GM19193 (cell line): Measurements from ENCODE around the gene IL31RA.

Source experiments
- POLR2A ChIP-seq: IDR thresholded peaks from 4 replicates; pipeline ENCODE4 v1.6.1; 2011; ENCODE audit not compliant: insufficient read depth, insufficient read length; ENCODE audit errors: extremely low read depth

The IL31RA gene

DNA sequence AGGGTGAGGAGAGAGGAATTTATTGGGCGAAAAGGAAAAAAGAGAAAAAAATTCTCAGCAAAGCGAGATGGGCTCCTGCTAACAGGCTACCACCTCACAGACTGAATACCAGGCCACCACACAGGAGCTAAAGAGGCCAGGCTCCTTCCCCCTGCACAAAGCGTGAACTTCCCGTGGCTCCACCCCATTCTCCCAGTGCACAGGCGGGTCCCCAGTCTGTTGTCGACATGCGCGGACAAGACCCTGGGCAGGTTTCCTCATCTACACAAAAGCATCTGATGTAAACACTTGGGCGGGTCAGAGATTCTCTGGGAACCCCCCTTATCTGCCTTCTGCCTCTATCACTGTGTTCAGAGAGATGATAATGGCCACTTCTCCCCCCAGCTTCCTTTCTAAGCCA, 34.2 kb downstream of the IL31RA start:
- TF ChIP-seq POLR2A: no peak

DNA sequence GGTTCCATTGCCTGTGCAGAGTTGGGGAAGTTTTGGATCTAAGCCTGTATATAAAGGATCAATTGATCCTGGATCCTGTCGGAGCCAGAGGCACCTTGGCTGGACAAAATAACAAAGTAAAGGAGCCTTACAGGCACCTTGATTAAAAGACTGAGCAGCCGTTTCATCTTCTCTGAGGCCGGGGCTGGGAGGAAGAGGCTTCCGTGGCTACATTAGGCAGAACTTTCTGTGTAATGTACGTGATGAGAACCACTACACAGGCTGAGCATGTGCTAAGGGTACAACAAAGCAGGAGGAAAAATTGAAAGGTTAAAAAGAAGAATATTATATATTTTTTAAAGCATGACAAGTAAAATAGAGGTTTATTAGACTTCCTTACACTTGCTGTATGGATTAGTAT, 37.0 kb downstream of the IL31RA start:
- TF ChIP-seq POLR2A: no peak

DNA sequence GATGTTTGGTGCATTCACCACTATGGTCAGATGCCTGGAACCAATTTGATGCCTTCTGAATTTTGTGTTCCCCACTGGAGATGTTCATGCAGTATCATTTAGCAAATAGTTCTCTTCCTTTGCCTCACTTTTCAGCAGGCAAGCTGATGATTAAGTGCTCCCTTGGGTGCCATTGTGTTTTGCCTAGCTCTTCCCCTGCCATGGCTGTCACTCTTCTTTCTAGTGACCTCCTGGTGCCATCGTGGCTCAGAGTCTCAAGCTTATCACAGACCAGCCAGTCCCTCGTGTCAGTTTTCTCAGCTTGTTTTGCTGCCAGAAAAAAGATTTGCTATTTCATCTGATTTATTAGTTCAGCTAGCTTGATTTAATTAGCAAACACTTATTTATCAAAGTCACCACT, 41.3 kb downstream of the IL31RA start:
- TF ChIP-seq POLR2A: no peak

DNA sequence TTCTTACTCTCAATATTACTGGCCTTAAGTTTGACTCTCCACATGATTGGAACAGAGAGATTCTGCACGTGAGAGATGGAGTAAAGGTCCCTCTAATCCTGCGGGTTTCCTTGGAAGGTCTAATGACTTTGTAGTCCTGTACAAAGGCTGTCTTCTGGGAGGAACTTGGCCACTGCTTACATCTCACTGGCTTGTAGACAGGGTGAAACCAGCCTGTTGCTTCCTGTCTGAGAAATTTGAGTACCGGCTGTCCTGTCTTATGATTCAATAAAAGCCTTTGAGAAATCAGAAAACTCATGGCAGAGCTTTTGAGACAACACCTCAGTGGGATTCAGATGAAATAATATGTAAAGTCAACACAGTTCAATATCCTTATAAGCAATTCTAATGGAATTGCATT, 43.0 kb downstream of the IL31RA start:
- no peak for TF ChIP-seq POLR2A

DNA sequence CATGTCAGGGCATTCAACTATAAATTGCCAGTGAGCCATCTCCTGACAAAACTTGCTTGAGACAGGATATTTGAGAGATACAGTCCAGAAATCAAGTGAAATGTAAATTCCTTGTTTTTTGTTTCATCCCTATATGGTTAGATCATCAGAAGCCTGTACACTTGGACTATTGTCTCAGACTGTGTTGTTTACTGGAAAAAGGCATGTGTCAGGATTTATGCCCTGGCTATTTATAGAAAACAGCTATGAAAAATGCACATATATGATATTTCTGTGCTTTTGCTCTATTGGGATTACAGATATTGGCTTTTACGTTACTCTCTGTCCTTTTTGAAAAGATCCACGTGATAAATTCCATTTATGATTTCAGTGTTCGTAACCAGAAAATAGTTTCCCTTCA, 44.2 kb downstream of the IL31RA start:
- TF ChIP-seq POLR2A: no peak

DNA sequence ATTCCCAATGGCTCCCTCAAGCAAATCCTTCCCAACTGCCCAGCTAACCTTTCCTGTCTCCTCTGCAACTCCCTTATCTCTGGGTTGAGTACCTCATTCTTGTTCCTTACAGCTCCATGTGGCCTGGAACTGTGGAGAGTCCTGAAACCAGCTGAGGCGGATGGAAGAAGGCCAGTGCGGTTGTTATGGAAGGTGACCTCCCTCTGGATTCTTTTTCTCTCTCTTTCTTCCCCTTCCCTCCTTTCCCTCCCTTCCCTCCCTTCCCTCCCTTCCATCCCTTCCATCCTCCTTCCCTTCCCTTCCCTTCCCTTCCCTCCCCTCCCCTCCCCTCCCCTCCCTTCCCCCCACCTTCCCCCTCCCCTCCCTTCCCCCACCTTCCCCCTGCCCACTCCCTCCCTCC, 45.1 kb downstream of the IL31RA start:
- no peak for TF ChIP-seq POLR2A

DNA sequence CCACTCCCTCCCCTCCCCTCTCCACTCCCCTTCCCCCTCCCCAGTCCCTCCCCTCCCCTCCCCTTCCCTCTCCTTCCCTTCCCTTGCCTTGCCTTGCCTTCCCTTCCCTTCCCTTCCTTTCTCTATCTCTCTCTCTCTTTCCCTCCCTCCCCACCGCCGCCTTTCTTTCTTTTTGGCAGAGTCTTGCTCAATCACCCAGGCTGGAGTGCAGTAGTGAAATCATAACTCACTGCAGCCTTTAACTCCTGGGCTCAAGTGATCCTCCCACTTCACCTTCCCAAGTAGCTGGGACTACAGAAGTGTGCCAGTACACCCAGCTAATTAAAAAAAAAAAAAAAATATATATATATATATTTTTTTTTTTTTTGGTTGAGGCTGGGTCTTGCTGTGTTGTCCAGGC, 45.5 kb downstream of the IL31RA start:
- TF ChIP-seq POLR2A: no peak

DNA sequence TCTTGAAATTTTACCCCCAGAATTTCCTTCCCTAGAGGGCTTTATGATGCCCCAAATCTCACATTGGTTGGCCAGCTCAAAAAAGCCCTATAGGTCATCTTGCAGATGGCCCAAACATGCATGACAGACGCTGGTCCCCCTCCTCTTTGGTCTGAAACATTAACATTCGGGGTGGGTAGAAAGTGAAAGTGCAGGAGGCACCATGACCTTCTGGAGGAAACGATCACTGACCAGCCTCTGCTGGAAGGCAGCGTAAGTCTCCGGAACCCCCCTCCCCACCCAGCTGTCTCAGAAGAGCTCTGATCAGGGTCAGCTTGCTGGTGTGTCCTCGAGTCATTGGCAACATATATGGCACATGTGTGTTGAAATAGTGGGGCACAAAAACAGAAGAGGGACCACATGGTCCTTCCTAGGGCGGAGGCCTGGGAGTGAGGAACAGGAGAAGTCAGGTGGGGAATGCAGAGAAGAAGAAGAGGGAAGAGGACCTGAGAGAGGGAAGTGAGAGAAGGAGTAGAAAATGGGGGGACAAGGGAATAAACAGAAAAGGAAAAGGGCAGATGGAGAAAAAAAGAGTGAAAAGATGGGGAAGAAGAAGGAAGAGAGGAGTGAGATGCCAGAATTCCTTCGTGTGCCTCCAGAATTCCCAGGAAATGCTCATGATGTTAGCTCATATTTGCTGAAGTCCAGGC, 46.2 kb downstream of the IL31RA start:
- TF ChIP-seq POLR2A: no peak

DNA sequence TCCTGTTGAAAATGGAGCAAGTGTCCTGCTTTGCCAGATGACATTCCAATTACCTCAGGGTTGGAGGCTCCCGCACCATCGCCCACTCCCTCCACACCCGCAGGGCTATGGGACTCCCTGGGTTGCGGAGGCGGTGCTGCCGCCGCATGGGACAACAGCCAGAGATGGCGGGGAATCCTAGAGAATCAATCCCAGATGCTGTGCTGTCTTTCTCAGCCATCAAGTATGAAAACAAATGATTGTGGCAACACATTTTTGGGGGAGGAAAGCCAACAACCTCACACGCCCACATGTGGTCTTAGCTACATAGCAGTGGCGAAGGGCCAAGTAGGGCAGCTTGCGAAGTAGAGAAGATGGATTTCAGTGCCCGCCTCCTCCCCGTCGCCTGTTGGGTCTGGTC, 46.7 kb downstream of the IL31RA start:
- no peak for TF ChIP-seq POLR2A

DNA sequence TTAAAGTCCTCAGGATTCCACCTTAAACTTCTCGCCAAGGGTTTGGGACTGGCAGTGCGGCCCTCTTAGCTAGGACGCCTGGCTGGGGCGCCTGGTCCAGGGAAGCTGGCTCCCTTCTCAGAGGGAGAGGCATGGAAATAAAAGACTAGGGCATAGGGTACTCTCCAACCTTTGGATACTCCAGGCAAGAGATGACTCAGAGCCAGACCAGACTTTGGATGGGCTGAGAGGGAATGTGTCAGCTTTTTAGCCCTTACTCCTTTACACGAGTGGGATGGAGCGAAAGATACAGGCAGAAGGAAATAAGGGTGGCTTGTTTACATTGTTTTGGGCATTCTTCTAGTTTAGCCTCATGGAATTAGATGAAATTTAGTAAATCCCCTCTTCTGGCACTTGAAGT, 48.2 kb downstream of the IL31RA start:
- no peak for TF ChIP-seq POLR2A

DNA sequence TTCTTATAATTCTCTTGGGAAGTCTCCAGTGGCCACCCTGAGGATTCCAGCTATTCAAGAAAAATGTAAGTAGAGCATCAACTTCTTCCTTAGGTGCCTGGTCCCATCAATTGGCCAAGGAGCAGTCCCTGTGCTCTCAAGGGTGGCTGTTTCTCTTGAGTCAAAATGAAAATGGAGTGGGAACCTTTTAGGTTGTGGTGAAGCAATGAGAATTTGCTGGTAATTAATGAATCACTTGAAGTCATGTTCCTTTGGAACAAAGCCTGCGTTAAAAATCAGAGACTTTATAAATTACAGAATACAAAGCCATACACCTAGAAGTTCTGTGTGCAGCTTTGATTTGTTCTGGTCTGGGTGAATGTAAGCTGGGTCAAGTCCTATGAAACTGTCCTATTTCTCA, 48.9 kb downstream of the IL31RA start:
- TF ChIP-seq POLR2A: no peak

DNA sequence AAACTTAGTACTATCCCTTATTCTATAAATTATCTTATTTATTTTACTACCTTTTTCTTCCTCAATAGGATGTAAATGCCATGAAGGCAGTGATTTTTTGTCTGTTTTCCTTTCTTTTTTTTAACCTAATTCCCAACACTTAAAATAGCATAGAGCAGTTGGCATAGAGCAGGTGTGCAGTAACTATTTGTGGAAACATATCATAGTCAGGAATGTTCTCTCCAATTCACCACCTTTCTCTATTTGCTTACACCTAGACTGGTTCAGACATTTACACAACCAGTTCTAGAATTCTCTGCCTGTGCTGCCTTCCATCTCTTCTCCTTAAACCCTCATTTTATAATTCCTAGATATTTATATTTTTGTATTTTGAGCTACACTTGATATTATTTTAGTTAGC, 49.6 kb downstream of the IL31RA start:
- no peak for TF ChIP-seq POLR2A

DNA sequence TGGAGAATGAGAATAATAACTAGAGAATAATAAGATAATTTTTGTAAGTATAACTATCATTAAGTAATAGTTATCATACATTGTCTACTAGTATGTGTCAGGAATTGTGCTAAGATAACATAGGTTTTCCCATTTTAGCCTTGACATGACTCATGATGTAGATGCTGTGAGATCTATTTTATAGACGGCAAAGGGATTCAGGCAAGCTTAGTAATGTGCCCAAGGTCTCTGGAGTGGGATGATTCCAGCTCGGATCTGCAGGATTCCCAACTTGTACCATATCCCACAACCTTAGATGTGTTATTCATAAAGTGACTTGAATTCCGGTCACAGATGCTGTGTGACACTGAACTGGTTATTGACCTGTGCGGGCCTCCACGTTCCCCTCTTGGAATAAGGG, 51.5 kb downstream of the IL31RA start:
- no peak for TF ChIP-seq POLR2A

DNA sequence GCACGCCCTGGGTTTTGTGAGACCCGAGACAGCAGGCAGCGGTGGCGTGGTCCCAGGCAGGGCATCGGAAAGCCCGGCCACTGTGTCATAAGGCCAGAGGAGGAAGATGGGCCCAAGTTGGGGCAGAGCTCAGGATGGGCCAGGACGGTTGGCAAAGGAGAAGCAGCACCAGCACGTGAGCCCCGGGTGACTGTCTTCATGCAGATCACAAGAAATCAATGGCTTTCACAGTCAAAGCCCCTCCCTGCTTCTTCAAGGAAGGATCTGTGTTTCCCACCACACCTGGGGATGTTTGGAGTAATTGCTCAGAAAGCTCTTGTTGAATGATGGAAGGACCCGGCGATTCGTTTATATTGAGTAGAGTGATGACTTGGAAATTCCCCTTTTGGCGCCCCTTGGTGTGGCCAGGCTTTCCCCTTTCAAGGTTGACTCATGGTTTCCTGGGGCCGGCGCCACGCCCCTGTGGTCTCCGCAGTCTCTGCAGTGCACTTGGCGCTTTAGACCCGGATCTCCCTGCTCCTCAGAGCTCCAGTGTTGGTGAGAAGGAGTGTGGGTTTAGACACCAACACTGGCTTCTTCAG, 52.1 kb downstream of the IL31RA start:
- peak; percentile 25 for TF ChIP-seq POLR2A

DNA sequence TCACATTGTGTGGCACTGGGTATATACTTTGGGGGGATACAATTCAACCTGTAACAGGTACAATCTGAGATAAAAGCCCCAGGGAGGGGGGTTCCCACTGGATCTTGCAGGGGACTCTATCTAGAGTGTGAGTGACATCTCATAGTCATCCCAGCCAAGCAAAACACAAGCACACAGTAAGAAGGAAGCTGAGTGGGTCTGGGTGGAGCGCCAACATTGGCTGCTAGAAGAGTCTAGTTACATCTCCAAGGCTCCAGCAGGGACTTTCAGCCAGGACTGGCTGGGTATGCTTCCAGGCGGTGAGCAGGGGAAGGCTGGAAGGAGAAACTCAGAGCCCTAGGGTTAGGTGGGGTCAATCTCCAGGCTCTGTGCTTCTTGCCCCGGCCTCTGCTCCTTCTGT, 53.0 kb downstream of the IL31RA start:
- TF ChIP-seq POLR2A: no peak

DNA sequence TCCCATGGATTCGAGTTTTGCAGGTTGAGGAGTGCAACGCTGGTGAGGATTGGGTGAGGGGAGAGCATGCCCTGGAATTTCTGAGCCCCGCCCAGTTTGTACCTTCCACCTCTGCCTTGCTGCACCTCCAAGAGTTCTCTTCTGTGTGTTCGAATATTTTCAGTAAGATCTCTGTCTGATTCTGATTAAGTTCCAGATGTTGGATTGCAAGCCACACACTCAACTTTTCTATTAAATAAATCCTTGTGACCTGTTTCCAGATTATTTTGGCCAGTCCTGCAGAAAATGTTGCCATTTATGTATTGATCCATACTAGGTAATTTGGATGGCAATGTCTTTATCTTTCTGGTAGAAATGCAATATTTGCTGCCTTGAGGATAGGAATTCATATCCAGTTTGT, 54.1 kb downstream of the IL31RA start:
- TF ChIP-seq POLR2A: no peak

DNA sequence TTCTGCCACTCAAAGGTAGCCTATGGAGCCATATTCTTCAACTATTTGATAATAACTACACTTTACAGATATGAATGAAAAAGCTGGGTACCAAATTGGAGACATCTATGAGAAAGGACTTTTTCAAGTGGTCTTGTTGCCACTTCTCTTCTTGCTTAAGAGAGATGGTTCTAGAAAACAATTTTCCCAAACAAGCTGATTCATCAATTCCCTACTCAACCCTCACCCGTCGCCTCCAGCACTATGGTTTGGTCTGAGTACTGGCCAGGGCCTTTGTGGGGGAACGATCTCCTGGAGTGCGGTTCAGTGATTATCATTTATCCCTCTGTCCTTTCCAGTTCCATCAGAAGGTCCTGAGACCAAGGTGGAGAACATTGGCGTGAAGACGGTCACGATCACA, 56.8 kb downstream of the IL31RA start:
- no peak for TF ChIP-seq POLR2A
